ENCODE measurements around the gene KLHL29.
"Not testable (repeated sequence)": the region's sequence is repeated elsewhere in the genome, so short reads cannot be mapped to it uniquely, and the experiment has no call there.

Gene KLHL29

DNA sequence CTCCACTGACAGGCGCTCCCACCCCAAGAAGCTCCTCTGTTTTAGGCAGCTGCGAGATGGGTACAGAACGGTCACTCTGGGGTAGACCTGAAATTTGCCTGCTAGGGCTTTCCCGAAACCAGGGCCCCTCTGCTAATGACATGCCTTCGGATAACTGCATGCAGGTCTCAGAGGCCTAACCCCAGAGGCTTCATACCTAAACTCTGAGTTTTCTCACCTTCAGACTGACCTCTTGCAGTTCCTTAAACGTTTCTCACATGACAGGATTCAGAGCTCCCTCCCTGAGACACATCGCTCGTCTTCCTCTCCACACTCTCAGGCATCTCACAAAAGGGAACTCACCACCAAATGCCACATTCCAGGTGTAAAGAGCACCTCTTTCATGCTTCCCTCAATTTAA lies 11.3 kb upstream of the KLHL29 start:
- no peak for DNase-seq

GRCh38 chr2:23375448-23375847 lies 9.5 kb upstream of the KLHL29 start:
- DNase-seq: no peak

DNA sequence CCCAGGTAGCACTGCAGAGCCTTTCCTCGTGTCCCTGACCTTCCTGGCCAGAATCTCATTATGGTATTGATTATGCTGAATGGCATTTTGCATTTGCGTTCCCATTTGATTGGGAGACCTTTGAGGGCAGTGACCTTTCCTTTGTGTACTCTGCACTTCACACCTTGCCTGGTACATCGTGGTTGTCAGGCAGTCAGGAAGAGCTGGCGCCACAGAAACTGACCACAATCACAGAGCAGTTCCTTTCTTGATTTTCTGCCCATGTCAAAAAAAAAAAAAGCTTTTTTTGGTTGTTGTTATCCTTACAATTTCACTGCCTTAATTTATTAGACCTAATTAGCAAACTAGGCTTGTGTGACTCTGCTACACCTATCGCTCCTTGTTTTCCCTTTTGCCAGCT lies 8.9 kb upstream of the KLHL29 start:
- no peak for DNase-seq

- DNase-seq: no peak
Observed at GRCh38 chr2:23376972-23377371, 8.0 kb upstream of the KLHL29 start.

- DNase-seq: no peak
Observed at GRCh38 chr2:23377771-23378170, 7.2 kb upstream of the KLHL29 start.

DNA sequence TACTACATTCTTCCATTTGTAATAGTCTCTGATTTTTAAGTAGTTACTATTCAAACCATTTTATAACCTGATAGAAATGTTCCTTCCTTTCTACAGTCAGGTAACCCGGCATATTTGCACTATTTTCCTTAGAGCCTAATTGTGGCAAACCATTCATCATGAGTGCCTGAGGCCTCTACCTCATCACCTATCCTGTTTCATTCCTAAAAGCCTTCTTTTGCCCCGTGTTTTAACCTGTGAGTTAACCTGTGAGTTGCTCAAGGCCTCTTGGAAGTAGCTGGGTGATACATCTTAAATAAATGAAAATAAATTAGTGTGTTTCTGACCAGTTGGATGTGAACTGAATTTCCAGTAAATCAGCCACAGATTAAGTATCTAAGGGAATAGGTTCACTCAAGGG lies 6.5 kb upstream of the KLHL29 start:
- DNase-seq: no peak

- DNase-seq: no peak
Observed at GRCh38 chr2:23379220-23379695, 5.7 kb upstream of the KLHL29 start.

DNA sequence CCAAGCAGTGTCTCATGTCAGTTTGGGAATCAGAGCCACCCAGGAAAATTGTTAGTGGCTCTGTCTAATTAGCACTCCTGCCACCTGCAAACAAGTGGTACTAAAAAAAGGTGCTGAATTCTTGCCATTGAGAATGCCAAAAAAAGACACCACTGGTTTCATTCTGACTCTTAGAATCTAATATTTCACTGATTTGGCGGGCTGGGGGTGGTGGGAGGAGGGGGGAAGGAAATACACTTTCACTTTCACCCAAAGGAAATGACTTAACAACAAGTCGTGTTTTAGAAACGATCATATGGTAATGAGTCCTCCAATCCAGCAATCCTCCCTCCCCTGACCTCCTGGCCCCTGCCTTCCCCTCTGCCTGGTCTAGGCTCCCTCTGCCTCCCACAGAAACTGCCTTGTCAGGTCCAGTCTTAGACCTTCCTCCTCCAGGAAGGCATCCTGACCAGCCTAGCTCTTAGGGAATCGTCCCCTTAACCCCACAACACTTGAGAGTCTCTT lies 4.4 kb upstream of the KLHL29 start:
- DNase-seq: no peak

DNA sequence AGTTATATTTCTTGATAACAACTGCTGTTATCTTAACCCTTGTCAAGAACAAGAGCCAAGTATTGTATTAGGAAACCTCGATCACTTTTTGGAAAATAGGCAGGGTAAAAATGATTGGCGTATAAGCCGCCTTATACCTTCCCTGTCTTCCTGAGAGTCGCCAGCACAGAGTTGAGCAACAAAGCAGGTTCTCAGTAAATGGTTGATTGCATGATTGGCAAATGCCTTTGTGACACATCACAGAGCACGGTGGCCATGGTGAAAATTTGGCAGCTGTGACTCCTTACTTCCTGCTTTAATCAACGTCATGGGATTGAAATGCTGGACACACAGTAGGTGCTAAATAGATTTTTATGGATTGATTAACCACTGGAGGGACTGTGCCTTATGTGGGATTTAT lies 3.9 kb upstream of the KLHL29 start:
- DNase-seq: no peak

GRCh38 chr2:23381485-23381884 lies 3.5 kb upstream of the KLHL29 start:
- DNase-seq: no peak

DNA sequence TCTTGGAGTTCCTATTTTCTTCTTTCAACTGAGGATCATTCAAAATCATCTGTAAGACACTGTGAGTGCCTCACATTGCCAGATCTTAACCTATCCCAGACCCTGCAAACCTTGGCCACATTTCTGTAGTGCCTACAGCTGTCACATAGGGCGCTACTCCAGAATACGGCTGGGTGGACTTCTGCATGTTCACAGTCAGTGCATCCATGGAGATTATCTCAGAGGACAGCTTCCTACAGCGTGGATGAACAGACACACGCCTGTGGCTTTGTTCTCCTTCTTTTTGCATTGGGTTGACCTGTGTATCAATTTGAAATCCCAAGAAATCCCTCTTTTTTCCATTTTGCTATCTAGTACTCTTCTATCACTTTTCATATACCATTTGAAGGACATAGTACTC lies 1.9 kb upstream of the KLHL29 start:
- no peak for DNase-seq

- DNase-seq: no peak
Observed at GRCh38 chr2:23385351-23385747, 370 bp downstream of the KLHL29 start.

- no peak for DNase-seq
Observed at GRCh38 chr2:23385748-23386338, 864 bp downstream of the KLHL29 start.

DNA sequence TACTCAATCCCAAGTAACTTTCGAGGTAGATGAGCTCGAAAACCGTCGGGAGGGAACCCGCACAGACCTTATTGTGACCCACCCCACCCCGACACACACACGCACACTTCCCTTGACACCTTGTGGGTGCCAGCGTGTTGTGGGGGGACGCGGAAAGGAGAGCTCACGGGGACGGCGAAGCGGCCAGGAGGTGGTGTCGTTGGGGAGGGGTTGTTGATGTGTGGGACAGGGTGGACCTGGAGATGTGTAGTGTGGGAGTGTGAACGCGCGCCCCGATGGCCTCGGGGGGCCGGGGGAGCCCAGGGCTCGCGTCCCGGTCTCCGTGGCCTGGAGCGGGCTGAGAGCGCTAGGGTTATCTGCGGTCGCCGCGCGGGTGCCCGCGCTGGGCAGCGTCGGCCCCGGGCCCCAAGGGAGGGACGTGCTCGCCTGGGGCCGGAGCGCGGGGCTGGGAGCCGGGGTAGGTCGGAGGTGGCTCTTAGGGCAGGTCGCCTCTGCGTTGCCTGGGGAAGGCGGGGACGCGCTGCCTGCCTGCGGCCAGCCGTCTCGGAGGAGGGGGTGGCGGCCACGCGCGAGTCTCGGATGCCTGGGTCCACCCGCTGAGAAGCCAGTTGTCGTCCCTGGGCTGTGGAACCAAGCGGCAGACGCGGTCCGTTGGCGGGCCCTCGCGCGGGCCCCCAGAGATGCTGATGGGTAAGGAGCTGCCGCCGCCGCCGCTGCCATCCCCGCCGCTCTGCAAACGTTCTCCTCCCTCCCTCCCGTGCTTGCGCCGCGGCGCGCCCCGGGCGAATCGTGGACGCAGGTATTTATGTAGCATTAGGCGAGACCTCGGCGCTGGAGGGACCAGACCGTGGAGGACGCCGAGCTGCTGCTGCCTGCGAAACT lies 1.6 kb downstream of the KLHL29 start:
- no peak for DNase-seq

GRCh38 chr2:23387221-23387550 lies 2.2 kb downstream of the KLHL29 start:
- DNase-seq: no peak

- no peak for DNase-seq
Observed at GRCh38 chr2:23387845-23388244, 2.9 kb downstream of the KLHL29 start.

DNA sequence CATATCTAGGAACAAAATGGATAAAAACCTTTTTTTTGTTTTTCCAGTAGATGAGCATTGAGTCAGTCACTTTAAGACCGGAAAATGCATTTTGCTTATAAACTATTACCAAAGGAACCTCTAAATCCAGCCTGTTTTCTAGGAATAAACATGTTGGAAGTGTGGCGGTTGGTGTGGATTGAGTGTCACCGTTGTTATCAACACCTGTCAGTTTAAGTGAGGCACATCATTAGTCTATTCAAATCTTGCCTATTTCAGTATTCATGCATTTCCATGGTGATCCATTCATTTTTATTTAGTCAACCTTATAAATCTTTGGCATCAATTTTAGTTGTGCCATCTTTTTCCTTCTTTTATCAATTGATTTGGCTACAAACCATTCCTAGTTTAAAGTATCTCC lies 3.3 kb downstream of the KLHL29 start:
- no peak for DNase-seq

DNA sequence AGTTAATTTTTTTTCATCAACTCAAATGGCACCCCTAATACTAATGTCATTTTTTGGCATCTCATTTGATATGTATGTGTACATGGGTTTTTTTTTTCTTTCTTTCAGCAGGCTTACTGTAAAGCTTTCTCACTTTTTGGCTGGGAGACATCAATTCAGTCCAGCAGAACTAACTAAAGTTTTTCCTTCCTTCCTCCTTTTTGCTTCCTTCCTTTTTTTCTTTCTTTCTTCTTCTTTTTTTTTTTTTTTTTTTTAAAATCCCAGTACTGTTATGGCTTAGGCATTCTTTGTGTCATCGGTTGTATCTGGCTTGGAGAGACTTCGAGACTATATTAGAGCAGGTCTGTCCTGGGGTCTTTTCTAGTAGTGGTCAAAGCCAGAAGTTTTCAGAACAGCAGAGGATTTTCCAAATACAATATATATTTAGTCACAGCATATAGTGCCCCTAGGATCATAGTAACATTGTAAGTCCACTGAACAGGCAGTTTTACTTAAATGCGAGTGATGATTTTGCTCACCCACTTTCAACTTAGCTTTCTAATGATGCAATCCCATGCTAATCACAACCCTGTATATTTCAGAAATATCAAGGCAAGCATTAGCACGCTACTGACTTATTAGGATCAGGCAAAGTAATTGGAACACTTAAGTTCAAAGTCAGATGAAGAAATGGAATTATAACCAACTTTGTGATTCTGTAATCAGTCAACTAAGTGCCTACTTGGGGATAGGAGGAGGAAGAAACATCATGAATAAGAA lies 4.0 kb downstream of the KLHL29 start:
- no peak for DNase-seq

GRCh38 chr2:23390152-23390551 lies 5.2 kb downstream of the KLHL29 start:
- peak; percentile 38 for DNase-seq

- not testable (repeated sequence) for DNase-seq
Observed at GRCh38 chr2:23391237-23391736, 6.3 kb downstream of the KLHL29 start.

GRCh38 chr2:23393722-23394121 lies 8.7 kb downstream of the KLHL29 start:
- no peak for DNase-seq

- no peak for DNase-seq
Observed at GRCh38 chr2:23394700-23395099, 9.7 kb downstream of the KLHL29 start.

GRCh38 chr2:23397478-23397877 lies 12.5 kb downstream of the KLHL29 start:
- no peak for DNase-seq
